ENCODE data around the gene DYNLRB1.
"Not testable (repeated sequence)": the region's sequence is repeated elsewhere in the genome, so short reads cannot be mapped to it uniquely, and the experiment has no call there.

The DYNLRB1 gene

DNA sequence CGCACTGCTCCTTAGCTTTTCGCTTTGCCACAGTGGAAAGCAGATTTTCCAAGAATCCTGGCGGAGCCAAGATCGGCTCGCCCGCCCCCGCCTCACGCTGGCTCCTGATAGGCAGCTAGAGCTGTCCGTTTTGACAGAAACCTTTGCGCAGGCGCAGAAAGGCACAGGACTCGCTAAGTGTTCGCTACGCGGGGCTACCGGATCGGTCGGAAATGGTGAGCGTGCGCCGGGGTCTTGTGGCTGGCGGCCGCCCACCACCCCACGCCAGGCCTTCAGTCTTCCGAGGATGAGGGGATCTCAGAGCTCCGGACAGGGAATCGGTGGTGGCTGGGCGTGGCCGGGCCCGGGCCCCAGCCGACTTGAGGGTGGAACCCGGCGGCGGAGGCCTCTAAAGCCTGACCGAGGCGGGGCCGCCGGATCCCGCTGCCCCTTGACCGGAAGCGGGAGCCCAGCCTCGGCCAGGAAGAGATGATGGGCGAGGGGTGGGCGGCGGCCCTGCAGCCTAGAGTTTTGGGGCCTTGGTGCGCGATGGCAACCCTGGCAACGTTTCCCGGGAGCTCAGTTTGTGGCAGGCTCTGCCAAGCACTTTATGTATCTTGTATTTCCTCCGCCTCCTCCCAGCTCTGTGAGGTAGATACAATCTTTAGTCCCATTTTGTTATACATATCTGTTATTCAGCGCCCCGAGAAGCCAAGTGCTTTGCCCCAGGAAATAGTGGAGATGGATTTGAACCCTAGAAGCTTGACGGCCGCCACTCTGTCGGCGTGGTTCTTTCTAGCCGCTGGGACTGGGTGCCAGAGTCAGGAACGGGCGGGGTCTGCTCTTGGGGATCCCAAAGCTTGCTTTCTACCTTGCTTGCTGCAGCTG is at the start of gene DYNLRB1:
Gene DYNLRB1, plus strand, starts transcription at position 176 of the 867 bp plus-strand sequence. Its CDS starts 37 bp downstream, at position 213.
- DNase-seq (ENCODE audit: low read depth in 2 of 2), result peak; percentile 91 to 94

DNA sequence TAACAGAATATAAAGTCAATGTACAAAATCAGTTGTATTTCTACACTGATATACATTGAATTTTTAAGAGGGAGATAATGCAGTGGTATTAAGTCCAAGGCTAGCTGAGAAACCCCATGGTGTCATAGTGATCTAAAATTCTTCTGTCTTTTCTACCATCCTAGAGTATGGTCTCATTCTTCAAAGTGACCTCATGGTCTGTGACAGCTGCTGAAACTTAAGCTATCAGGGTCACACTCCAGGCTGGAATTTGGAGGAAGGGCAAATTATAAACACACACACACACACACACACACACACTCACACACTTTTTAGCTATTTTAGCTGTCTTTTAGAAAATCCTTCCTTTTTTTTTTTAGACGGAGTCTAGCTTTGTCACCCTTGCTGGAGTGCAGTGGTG is 47.3 kb upstream of the DYNLRB1 start:
- DNase-seq (ENCODE audit: low read depth in 2 of 2), result no peak

DNA sequence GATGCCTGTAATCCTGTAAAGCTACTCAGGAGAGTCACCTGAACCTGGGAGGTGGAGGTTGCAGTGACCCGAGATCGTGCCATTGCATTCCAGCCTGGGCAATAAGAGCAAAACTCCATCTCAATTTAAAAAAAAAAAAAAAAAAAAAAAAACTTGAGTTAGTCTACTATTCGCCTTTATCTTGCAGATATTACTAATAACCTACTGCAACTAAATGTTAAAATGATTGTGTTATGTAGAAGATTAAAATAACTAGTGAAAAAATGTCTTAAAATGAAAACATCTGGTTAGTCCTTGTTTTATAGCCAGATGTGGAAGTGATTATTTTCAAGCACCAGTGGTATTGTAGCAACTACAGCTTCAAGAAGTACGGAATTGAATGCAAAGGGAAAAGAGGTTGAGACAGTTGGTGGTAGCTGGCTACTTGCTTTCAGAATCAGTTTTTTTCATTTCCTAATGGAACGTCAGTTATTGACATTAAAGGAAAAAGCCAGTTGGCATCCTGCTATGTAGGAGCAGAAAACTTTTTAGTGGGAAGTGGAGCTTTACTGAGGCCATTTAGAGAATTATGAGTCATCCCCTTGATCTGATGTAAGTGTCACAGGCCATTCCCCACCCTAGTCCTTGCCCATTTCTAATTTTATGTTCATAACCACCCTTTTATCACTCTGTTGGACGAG is 43.8 kb upstream of the DYNLRB1 start:
- DNase-seq (ENCODE audit: low read depth in 2 of 2), result no peak

DNA sequence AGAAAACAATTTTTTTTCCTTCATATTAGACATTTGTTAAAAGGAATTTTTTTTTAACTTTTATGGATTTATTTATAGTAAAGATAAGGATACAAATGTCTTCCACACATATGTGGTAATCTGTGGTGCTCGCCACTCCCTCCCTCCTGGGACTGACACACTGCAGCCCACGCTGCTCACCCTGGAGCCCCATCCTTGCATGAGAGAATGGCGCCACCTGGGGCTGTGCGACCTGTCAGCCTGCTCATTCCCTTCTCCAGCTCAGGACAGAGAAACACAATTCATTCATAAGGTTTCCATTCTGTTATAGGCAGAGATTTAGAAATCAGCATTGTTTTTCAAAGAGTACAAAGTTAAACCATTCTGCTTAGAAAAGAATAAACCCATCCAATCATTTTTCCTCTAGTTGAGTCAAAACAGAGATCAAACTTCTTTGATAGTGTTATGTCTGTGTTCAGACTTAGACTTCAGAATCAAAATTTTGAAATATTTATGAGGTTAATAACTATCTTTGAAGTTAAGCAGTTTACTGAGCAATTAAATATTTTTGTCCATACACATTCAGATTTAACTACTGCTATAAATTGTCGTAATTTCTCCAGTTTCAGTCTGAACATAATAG is 42.8 kb upstream of the DYNLRB1 start:
- DNase-seq (ENCODE audit: low read depth in 2 of 2), result no peak

DNA sequence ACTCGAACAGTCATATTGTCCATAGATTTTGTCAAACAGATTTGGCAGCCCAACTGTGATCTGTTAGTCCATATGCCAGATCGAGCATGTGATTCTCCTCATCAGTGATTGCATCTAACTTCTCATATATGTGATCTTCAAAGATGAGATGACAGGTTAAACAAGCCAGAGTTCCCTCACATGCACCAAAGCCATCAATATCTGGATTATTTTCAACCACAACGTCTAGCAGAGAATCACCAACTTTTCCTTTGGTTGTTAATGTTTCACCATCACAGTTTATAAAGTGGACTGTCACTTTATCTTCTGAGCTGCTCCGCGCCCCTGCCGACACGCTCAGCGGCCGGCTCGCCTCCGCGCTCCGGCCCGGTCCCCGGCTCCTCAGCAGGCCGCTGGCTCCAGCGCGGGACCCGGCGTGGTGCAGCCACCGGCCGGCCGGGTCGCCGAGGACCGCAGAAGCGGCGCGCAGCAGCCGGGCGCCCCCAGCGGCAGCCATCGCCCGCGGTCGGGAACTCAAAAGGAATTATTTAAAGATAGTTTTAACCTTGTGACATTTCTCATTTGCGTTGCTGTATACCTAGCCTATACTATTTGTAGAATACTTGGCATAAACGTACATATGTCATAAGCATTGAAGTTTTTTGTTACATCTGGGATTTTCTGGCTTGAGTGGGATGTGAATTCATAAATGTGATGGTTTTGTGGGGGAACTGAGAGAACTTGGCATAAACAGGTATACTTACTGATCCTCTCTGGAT is 40.1 kb upstream of the DYNLRB1 start:
- peak in 1 of 2 donors; percentile 10 for DNase-seq (ENCODE audit: low read depth in 2 of 2)

DNA sequence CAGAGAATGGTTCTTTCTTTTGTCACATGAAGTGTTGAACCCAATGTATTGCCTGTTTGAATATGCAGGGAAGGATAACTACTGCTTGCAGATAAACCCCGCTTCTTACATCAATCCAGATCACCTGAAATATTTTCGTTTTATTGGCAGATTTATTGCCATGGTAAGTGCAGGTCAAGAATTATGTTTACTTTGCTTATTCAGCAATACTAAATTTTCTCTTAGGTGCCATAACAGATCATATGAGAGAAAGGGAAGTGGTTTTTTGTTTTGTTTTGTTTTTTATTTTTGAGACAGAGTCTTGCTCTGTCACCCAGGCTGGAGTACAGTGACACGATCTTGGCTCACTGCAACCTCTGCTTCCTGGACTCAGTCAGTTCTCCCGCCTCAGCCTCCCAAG is 36.6 kb upstream of the DYNLRB1 start:
- DNase-seq (ENCODE audit: low read depth in 2 of 2), result no peak

DNA sequence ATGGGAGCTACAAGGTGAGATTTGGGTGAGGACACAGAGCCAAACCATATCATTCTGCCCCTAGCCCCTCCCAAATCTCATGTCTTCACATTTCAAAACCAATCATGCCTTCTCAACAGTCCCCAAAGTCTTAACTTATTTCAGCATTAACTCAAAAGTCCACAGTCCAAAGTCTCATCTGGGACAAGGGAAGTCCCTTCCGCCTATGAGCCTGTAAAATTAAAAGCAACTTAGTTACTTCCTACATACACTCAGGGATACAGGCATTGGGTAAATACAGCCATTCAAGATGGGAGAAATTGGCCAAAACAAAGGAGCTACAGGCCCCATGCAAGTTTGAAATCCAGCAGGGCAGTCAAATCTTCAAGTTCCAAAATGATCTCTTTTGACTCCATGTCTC is 34.1 kb upstream of the DYNLRB1 start:
- not testable (repeated sequence) for DNase-seq (ENCODE audit: low read depth in 2 of 2)

DNA sequence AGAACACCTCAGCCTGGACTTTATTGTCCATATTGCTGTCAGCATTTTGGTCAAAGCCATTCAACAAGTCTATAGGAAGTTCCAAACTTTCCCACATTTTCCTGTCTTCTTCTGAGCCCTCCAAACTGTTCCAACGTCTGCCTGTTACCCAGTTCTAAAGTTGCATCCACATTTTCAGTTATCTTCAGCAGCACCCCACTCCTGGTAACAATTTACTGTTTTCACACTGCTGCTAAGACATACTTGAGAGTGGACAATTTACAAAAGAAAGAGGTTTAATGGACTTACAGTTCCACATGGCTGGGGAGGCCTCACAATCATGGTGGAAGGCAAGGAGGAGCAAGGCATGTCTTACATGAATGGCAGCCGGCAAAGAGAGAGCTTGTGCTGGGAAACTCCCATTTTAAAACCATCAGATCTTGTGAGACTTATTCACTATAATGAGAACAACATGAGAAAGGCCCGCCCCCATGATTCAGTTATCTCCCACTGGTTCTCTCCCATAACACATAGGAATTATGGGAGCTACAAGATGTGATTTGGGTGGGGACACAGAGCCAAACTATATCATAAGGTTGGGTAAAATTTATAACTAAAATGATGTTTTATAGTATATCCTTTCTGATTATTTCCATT is 32.5 kb upstream of the DYNLRB1 start:
- not testable (repeated sequence) for DNase-seq (ENCODE audit: low read depth in 2 of 2)

DNA sequence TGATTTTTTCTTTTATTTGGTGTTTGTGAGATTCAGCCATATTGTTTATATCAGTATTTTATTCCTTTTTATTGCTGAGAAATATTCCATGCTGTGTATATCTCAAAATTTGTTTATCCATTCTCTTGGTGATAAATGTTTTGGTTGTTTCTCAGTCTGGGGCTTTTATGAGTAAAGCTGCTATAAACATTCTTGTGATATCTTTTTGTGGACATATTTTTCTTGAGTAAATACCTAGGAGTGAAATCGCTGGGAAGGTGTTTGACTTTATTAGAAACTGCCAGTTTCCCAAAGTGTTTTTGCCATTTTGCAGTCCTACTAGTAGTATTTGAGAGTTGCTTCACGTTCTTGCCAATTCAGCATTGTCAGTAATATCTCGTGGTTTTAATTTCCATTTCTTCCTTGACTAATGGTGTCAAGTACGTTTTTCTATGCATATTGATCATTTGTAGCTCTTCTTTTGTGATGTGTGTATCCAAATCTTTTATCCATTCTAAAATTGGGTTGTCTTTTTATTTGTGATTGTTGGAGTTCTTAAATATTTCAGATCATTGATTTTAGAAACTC is 31.1 kb upstream of the DYNLRB1 start:
- no peak for DNase-seq (ENCODE audit: low read depth in 2 of 2)

DNA sequence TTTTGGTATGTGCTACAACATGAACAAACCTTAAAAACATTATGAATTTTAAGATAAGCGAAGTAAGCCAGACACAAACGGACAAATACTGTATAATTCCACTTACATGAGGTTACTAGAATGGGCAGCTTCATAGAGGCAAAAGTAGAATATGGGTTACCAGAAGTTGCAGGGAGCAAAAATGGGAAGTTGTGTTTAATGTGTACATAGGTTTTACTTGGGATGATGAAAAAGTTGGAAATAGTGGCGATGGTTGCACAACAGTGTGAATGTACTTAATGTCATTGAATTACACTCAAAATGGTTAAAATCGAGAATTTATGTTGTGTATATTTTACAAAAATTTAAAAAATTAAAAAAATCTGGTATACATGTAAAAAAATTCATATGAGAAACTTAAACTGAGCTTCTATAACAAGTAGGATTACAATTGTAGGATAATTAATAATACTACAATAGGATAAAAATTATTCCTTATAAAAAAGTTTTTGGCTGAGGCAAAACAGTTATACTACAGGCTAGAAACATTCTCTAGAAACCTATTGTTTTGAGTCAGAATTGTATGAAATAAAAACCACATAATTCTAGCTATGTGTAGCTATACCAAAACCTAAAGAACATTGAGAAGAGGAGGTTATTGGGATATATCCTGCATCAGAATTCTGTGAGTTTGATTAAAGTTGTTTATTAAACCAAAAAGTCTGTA is 24.8 kb upstream of the DYNLRB1 start:
- no peak for DNase-seq (ENCODE audit: low read depth in 2 of 2)

DNA sequence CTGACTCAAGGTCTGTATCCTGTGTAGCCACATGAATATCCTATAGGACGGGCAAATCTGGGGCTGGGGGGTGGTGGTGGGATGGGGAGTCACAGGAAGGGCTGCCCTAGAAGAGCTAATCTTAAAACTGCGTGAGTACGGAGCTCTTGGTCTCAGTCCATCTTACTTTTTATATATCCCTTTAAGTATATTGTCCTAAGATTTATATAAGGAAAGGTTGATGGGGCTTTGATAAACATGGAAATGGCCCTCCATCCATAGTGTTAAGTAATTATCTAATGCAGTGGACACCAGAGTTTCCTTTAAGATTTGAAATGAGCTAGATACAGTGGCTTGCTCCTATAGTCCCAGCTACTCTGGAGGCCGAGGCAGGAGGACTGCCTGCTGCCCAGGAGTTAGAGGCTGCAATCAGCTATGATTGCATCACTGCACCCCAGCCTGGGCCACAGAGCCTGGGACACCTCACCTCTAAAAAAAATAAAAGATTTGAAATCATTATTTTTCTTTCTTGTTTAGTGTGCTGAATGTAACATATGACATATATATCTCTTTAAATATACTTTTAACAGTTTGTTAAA is 24.2 kb upstream of the DYNLRB1 start:
- DNase-seq (ENCODE audit: low read depth in 2 of 2), result no peak

DNA sequence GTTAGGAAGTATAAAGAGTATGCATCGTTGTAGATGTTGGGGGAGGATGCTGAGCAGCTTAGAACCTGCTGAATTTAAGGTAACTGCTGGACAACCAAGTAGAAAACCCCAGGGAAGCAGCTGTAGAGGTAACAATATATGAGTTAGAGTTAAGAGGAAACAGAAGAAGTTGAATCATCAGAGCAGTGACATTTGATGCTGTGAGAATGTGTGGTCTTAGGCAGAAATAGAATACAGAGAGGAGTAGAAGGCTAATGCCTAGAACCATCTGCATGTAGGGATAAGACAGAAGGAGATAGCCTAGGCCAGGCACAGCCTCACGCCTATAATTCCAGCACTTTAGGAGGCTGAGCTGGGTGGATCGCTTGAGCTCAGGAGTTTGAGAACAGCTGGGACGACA is 22.6 kb upstream of the DYNLRB1 start:
- no peak for DNase-seq (ENCODE audit: low read depth in 2 of 2)

DNA sequence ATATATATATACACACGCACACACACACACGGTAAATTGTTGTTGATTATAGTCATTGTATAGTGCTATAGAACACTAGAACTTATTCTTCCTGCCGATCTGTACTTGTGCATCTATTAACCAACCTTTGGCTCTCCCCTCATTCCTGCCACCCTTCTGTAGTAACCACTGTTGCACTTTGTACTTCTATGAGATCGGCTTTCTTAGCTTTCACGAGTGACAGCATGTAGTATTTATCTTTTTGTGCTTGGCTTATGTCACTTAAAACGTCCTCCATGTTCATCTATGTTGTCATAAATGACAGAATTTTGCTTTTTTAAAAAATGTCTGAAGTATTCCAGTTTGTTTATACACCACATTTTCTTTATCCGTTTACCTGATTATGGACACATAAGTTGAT is 20.9 kb upstream of the DYNLRB1 start:
- no peak for DNase-seq (ENCODE audit: low read depth in 2 of 2)

DNA sequence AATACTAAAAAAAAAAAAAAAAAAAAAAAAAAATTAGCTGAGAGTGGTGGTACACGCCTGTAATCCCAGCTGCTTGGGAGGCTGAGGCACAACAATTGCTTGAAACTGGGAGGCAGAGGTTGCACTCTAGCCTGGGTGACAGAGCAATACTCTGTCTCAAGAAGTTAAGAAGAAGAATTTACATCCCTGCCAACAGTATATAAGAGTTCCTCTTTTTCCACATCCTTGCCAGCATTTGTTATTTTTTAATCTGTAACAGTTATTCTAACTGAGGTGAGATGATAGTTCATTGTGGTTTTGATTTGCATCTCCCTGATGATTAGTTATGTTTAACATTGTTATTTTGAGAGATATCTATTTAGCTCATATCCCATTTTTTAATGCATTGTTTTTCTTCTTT is 20.3 kb upstream of the DYNLRB1 start:
- no peak for DNase-seq (ENCODE audit: low read depth in 2 of 2)

DNA sequence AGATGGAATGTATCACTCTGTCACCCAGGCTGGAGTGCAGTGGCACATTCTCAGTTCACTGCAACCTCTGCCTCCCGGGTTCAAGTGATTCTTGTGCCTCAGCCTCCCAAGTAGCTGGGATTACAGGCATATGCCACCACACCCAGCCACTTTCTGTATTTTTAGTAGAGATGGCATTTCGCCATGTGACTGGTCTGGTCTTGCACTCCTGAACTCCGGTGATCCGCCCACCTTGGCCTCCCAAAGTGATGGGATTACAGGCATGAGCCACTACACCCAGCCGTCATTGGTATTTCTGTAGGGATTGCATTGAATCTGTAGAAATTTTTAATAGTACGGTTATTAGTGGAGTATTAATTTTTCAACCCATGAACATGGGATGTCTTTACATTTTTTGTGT is 18.6 kb upstream of the DYNLRB1 start:
- not testable (repeated sequence) for DNase-seq (ENCODE audit: low read depth in 2 of 2)

DNA sequence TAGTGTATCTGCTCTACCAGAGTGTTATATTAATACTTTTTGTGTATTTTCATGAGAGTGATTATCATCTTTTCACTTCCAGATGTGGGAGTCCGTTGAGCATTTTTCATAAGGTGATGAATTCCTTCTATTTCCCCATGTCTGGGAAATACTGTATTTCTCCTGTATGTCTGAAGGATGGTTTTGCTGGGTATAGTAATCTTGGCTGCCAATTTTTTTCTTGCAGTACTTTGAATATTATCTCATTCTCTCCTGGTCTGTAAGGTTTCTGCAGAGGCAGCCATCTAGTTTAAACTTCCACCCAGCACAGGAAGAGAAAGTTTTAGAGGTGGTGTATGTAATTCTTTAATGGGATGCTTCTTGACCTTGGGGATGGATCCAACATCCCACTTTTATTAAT is 15.4 kb upstream of the DYNLRB1 start:
- DNase-seq (ENCODE audit: low read depth in 2 of 2), result no peak

DNA sequence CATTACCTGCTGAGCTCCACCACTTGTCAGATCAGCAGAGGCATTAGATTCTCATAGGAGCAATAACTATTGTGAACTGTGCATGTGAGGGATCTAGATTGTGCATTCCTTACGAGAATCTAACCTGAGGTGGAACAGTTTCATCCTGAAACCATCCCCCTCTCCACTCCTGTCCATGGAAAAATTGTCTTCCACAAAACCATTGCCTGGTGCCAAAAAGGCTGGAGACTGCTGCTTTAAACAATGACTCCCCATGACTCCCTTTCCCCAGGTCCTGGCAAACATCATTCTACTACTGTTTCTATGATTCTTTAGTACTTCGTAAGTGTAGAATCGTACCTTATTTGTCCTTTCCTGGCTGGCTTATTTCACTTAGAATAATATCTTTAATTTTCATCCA is 9.7 kb upstream of the DYNLRB1 start:
- no peak for DNase-seq (ENCODE audit: low read depth in 2 of 2)

DNA sequence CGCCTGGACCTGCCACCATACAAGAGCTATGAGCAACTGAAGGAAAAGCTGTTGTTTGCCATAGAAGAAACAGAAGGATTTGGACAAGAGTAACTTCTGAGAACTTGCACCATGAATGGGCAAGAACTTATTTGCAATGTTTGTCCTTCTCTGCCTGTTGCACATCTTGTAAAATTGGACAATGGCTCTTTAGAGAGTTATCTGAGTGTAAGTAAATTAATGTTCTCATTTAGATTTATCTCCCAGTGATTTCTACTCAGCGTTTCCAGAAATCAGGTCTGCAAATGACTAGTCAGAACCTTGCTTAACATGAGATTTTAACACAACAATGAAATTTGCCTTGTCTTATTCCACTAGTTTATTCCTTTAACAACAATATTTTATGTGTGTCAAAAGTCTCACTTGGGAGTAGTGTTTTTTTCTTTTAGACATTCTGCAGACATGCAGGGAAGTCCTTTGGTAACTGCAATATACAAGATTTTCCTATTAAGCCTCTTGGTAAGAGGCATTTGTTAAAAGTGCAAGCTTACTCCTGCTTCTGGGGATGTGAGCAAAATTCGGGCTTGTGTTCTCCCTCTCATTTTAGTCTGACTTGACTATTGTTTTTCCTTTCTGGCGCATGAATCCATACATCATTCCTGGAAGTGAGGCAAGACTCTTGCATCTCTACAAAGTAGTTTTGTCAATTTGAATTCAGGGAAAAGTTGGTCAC is 8.4 kb upstream of the DYNLRB1 start:
- DNase-seq (ENCODE audit: low read depth in 2 of 2), result no peak

DNA sequence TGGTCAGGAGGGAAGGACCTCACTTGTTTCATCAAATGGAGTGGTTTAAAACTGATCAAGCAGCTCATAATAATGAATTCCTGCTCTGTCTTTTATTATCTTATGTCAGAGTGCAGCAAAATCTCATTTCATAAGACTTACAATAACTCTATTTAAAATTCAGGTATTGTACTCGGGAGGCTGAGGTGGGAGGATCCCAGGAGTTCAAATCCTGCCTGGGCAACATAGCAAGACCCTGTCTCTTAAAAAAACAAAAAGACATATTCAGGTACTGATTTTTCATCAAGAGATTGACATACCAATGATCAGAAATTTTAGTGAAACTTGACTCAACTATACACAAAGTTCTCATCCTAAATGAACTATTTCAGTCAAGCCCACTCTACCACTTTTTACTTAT is 5.6 kb upstream of the DYNLRB1 start:
- DNase-seq (ENCODE audit: low read depth in 2 of 2), result no peak

DNA sequence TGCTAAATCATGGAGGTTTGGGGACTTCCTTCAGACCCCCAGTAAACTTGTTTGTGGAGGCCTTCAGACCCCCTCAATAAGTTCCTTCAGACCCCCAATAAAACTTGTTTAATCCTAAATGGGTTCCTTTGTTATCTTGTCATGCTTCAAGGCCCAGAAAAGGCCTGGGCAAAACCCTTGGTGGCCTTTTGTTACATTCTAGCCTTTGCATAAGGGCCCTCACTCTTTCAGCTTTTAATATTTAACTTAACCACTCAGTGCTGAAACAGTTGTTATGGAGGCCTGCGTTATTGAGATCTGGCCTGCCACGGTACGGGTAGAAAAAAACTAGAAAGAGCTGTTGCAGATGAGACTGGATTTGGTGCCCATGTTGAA is 4.3 kb upstream of the DYNLRB1 start:
- no peak for DNase-seq (ENCODE audit: low read depth in 2 of 2)
